GM21390 (cell line): Measurements from ENCODE around the gene TBC1D10B.

Experiments used
- ATAC-seq: cut with Tn5 transposase; IDR thresholded peaks from one replicate; pipeline ENCODE4 v1.9.1; 2021; ENCODE audit not compliant: unreplicated experiment

Gene TBC1D10B

GRCh38 chr16:30376461-30376902 is 6.2 kb upstream of the TBC1D10B start:
- no peak for ATAC-seq

- no peak for ATAC-seq
Observed at GRCh38 chr16:30375864-30376263, 5.6 kb upstream of the TBC1D10B start.

GRCh38 chr16:30374538-30374937 is 4.2 kb upstream of the TBC1D10B start, which contains the start of gene MYL11:
Gene MYL11 (plus strand): TSS chr16:30374802. CDS start chr16:30374858, 56 bp downstream.
- ATAC-seq, result no peak

GRCh38 chr16:30372725-30373124 is 2.4 kb upstream of the TBC1D10B start:
- ATAC-seq, result no peak

- ATAC-seq, result no peak
Observed at GRCh38 chr16:30372038-30372712, 1.9 kb upstream of the TBC1D10B start.

GRCh38 chr16:30371248-30371816 is 1.0 kb upstream of the TBC1D10B start:
- no peak for ATAC-seq

- peak; percentile 8 for ATAC-seq
Observed at GRCh38 chr16:30369938-30370455, 297 bp downstream of the TBC1D10B start.

GRCh38 chr16:30369091-30369937 is 980 bp downstream of the TBC1D10B start:
- ATAC-seq, result no peak

- no peak for ATAC-seq
Observed at GRCh38 chr16:30368792-30369090, 1.6 kb downstream of the TBC1D10B start.

- no peak for ATAC-seq
Observed at GRCh38 chr16:30368122-30368791, 2.0 kb downstream of the TBC1D10B start.

- no peak for ATAC-seq
Observed at GRCh38 chr16:30367349-30368009, 2.8 kb downstream of the TBC1D10B start.

- ATAC-seq, result no peak
Observed at GRCh38 chr16:30366511-30366910, 3.8 kb downstream of the TBC1D10B start.

GRCh38 chr16:30365200-30365599 is 5.1 kb downstream of the TBC1D10B start:
- no peak for ATAC-seq

- ATAC-seq, result no peak
Observed at GRCh38 chr16:30361180-30361579, 9.1 kb downstream of the TBC1D10B start.

- ATAC-seq, result no peak
Observed at GRCh38 chr16:30359871-30360170, 10.5 kb downstream of the TBC1D10B start.

GRCh38 chr16:30358990-30359870 is 11.1 kb downstream of the TBC1D10B start:
- no peak for ATAC-seq

GRCh38 chr16:30358577-30358936 is 11.7 kb downstream of the TBC1D10B start:
- no peak for ATAC-seq

- no peak for ATAC-seq
Observed at GRCh38 chr16:30357715-30358576, 12.3 kb downstream of the TBC1D10B start.

- no peak for ATAC-seq
Observed at GRCh38 chr16:30357085-30357714, 13.1 kb downstream of the TBC1D10B start.
